ENCODE data around the gene SLC41A1. TPM values are rescaled to one million over a fixed set of nuclear protein-coding genes. Genes with fewer than 3 reads are reported as not detected.

The SLC41A1 gene
- total RNA-seq, 3 donors from 2014 or later (not counting 1 experiment from before 2014, with no cell fraction given): 35.3 to 47.1 (median 39.5) TPM

GRCh38 chr1:205843036-205843859 is 30.2 kb upstream of the SLC41A1 start:
- H3K4me3 ChIP-seq (ENCODE audit: low read length): no peak overlapping the region
- DNase-seq (no peak), ATAC-seq (no peak)
- intact Hi-C loops (cut with micrococcal nuclease): no loop called here
- TF ChIP-seq, protein P1, sequence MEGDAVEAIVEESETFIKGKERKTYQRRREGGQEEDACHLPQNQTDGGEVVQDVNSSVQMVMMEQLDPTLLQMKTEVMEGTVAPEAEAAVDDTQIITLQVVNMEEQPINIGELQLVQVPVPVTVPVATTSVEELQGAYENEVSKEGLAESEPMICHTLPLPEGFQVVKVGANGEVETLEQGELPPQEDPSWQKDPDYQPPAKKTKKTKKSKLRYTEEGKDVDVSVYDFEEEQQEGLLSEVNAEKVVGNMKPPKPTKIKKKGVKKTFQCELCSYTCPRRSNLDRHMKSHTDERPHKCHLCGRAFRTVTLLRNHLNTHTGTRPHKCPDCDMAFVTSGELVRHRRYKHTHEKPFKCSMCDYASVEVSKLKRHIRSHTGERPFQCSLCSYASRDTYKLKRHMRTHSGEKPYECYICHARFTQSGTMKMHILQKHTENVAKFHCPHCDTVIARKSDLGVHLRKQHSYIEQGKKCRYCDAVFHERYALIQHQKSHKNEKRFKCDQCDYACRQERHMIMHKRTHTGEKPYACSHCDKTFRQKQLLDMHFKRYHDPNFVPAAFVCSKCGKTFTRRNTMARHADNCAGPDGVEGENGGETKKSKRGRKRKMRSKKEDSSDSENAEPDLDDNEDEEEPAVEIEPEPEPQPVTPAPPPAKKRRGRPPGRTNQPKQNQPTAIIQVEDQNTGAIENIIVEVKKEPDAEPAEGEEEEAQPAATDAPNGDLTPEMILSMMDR (IDR thresholded peaks at IDR 0.05): no peak
- Mint-ChIP-seq H3K4me1 (peaks cover 0 to 6% of the 10 kb centered on the region in 2 donors), H3K36me3 (no peaks in the 10 kb centered on the region), H3K9me3 (no peaks in the 10 kb centered on the region), H3K4me3 (no peak overlapping the region), H3K27ac (no peak overlapping the region), H3K27me3 (ENCODE audit: low read depth in 2 of 2) (peaks cover 0 to 2% of the 10 kb centered on the region in 2 donors)
- H3K4me1 ChIP-seq (ENCODE audit: control insufficient read depth, insufficient read depth, low read length): peaks cover 2% of the 10 kb centered on the region
- no peaks in the 10 kb centered on the region for H3K27me3 ChIP-seq (ENCODE audit: control insufficient read depth, insufficient read depth, low read length)
- 93% methylated on average over 3 of the region's 3 CpGs for WGBS (ENCODE audit: insufficient coverage)
- no peaks in the 10 kb centered on the region for H3K9me3 ChIP-seq (ENCODE audit: control insufficient read depth, insufficient read depth, low read length)
- H3K36me3 ChIP-seq (ENCODE audit: control insufficient read depth, insufficient read depth, low read length): no peaks in the 10 kb centered on the region
- H3K27ac ChIP-seq (ENCODE audit: low read length): no peak overlapping the region

GRCh38 chr1:205842229-205842628 is 29.2 kb upstream of the SLC41A1 start:
- H3K27me3 Mint-ChIP-seq (ENCODE audit: low read depth in 2 of 2): peaks cover 0 to 2% of the 10 kb centered on the region in 2 donors
- H3K4me1 Mint-ChIP-seq: peaks cover 0 to 6% of the 10 kb centered on the region in 2 donors
- no peaks in the 10 kb centered on the region for H3K9me3 Mint-ChIP-seq
- no peak overlapping the region for H3K4me3 Mint-ChIP-seq
- TF ChIP-seq, protein P1 (IDR thresholded peaks at IDR 0.05): no peak
- H3K4me1 ChIP-seq (ENCODE audit: control insufficient read depth, insufficient read depth, low read length): peaks cover 2% of the 10 kb centered on the region
- 100% methylated on average over 1 of the region's 2 CpGs for WGBS (ENCODE audit: insufficient coverage)
- H3K36me3 Mint-ChIP-seq: no peaks in the 10 kb centered on the region
- intact Hi-C loops (cut with micrococcal nuclease): no loop called here
- H3K36me3 ChIP-seq (ENCODE audit: control insufficient read depth, insufficient read depth, low read length): no peaks in the 10 kb centered on the region
- no peak overlapping the region for H3K27ac ChIP-seq (ENCODE audit: low read length)
- H3K27ac Mint-ChIP-seq: no peak overlapping the region
- no peak overlapping the region for H3K4me3 ChIP-seq (ENCODE audit: low read length)
- DNase-seq (no peak), ATAC-seq (no peak)
- H3K9me3 ChIP-seq (ENCODE audit: control insufficient read depth, insufficient read depth, low read length): no peaks in the 10 kb centered on the region
- H3K27me3 ChIP-seq (ENCODE audit: control insufficient read depth, insufficient read depth, low read length): no peaks in the 10 kb centered on the region

DNA sequence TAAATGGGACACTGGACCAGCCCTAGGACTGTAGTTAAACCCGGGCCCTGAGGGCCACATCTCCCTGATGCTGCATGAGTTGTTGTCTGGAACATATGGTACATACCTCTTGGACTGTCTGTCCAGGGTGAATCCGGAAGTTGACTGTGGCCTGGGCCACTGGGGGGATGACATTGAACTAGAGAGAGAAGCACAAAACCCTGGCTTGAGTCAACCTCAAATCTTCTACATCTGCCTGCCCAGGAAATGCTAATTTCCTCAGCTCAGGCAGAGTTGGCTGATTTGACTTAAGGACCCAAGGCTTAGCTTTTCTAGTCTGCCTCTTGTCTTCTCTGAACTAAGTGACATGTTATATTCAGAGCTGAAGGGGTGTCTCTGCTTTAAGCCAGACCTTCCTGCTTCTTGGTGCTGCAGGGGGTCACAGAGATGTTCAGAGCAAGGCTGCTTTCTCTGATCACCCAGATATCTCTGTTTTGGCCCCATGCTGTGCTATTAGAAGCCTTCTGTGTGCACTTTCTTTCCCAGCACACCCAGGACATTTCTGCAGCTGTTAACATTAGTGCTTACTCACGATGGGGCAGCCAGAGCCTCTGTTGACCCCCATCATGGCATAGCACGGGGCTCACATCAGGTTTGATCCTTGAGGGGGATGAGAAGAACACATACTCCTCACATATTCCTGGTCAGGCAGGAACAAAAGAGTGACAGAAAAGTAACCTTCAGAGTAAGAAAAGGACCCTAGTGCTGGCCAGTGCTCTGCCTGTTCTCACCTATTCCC is 27.3 kb upstream of the SLC41A1 start:
- intact Hi-C loops (cut with micrococcal nuclease): no loop called here
- TF ChIP-seq, protein P1 (IDR thresholded peaks at IDR 0.05): no peak
- WGBS (ENCODE audit: insufficient coverage): 77% methylated on average over 4 of the region's 4 CpGs
- no peaks in the 10 kb centered on the region for H3K27me3 ChIP-seq (ENCODE audit: control insufficient read depth, insufficient read depth, low read length)
- Mint-ChIP-seq H3K9me3 (no peaks in the 10 kb centered on the region), H3K27me3 (ENCODE audit: low read depth in 2 of 2) (peaks cover 0 to 2% of the 10 kb centered on the region in 2 donors), H3K36me3 (no peaks in the 10 kb centered on the region), H3K27ac (no peak overlapping the region), H3K4me1 (peaks cover 0 to 6% of the 10 kb centered on the region in 2 donors), H3K4me3 (no peak overlapping the region)
- no peak overlapping the region for H3K27ac ChIP-seq (ENCODE audit: low read length)
- H3K9me3 ChIP-seq (ENCODE audit: control insufficient read depth, insufficient read depth, low read length): no peaks in the 10 kb centered on the region
- DNase-seq: no peak
- H3K36me3 ChIP-seq (ENCODE audit: control insufficient read depth, insufficient read depth, low read length): no peaks in the 10 kb centered on the region
- no peak for ATAC-seq
- H3K4me1 ChIP-seq (ENCODE audit: control insufficient read depth, insufficient read depth, low read length): peaks cover 2% of the 10 kb centered on the region
- H3K4me3 ChIP-seq (ENCODE audit: low read length): no peak overlapping the region
